Tibial artery (tissue), 4 donors: ENCODE measurements around the gene ZNRD2.
"Not testable (repeated sequence)": the region's sequence is repeated elsewhere in the genome, so short reads cannot be mapped to it uniquely, and the experiment has no call there.

Source experiments
- DNase-seq, 2 donors: peaks; one replicate each; pipeline ENCODE4 v3.0.0-alpha.2; 2019
- H3K27ac ChIP-seq, 2 donors: fragments of 200-600 bp; sonication (generic) in 1 of 2; 1 replicate in 1 of 2; 2 replicates in 1 of 2; pipeline ENCODE4 v1.5.1; 2018 to 2019; ENCODE audit warnings: mild to moderate bottlenecking in 1 of 2
- H3K27me3 ChIP-seq, 2 donors: fragments of 200-600 bp; sonication (generic) in 1 of 2; one replicate each; pipeline versions ENCODE4 v1.5.1 to v1.6.0; 2016 to 2019
- H3K36me3 ChIP-seq, 3 donors: fragments of 200-600 bp; sonication (generic) in 2 of 3; one replicate each; pipeline ENCODE4 v1.5.1; 2016 to 2019; ENCODE audit warnings: mild to moderate bottlenecking in 2 of 3
- H3K4me1 ChIP-seq, 4 donors: fragments of 200-600 bp; sonication (generic) in 2 of 4; 1 replicate in 3 of 4; 2 replicates in 1 of 4; pipeline ENCODE4 v1.5.1; 2016 to 2019
- H3K4me3 ChIP-seq, 2 donors: fragments of 200-600 bp; sonication (generic) in 1 of 2; 1 replicate in 1 of 2; 2 replicates in 1 of 2; pipeline ENCODE4 v1.5.1; 2018 to 2019; ENCODE audit warnings: mild to moderate bottlenecking in 2 of 2
- H3K9me3 ChIP-seq, 3 donors: fragments of 200-600 bp; sonication (generic) in 1 of 3; one replicate each; pipeline ENCODE4 v1.5.1; 2016 to 2019
- intact Hi-C: fragments of 100-400 bp; cut with DNase I; formaldehyde crosslinking; loops from one replicate; pipeline ENCODE4 v1.15.0; 2023; ENCODE audit warnings: low total_unique reads
- TF ChIP-seq, protein P1 (sequence below), 2 experiments: fragments of 200-600 bp in 1 of 2; fragments of 450-650 bp in 1 of 2; IDR thresholded peaks; one replicate each; pipeline ENCODE4 v1.5.1; 2017 to 2019; ENCODE audit warnings: antibody characterized with exemption in 2 of 2, mild to moderate bottlenecking in 1 of 2, moderate library complexity in 1 of 2

Gene ZNRD2

GRCh38 chr11:65562020-65562419 lies 8.3 kb upstream of the ZNRD2 start:
- no peaks in the 10 kb centered on the region for H3K27me3 ChIP-seq
- peaks cover 9 to 45% (median 36%) of the 10 kb centered on the region in 4 donors for H3K4me1 ChIP-seq
- no peaks in the 10 kb centered on the region for H3K36me3 ChIP-seq
- no peak overlapping the region for H3K4me3 ChIP-seq
- no peak for DNase-seq
- peak overlapping the region in 1 of 2 donors; percentile 96 for H3K27ac ChIP-seq
- intact Hi-C loops = no loop called here
- TF ChIP-seq, protein P1, sequence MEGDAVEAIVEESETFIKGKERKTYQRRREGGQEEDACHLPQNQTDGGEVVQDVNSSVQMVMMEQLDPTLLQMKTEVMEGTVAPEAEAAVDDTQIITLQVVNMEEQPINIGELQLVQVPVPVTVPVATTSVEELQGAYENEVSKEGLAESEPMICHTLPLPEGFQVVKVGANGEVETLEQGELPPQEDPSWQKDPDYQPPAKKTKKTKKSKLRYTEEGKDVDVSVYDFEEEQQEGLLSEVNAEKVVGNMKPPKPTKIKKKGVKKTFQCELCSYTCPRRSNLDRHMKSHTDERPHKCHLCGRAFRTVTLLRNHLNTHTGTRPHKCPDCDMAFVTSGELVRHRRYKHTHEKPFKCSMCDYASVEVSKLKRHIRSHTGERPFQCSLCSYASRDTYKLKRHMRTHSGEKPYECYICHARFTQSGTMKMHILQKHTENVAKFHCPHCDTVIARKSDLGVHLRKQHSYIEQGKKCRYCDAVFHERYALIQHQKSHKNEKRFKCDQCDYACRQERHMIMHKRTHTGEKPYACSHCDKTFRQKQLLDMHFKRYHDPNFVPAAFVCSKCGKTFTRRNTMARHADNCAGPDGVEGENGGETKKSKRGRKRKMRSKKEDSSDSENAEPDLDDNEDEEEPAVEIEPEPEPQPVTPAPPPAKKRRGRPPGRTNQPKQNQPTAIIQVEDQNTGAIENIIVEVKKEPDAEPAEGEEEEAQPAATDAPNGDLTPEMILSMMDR (IDR thresholded peaks at IDR 0.05) = no peak
- H3K9me3 ChIP-seq = no peaks in the 10 kb centered on the region

- H3K4me3 ChIP-seq = no peak overlapping the region
- TF ChIP-seq, protein P1 (IDR thresholded peaks at IDR 0.05) = no peak
- H3K27me3 ChIP-seq = no peaks in the 10 kb centered on the region
- peaks cover 9 to 46% (median 36%) of the 10 kb centered on the region in 4 donors for H3K4me1 ChIP-seq
- H3K9me3 ChIP-seq = no peaks in the 10 kb centered on the region
- intact Hi-C loops = no loop called here
- no peak for DNase-seq
- peaks cover 0 to 2% (median 0%) of the 10 kb centered on the region in 3 donors for H3K36me3 ChIP-seq
- H3K27ac ChIP-seq = peak overlapping the region in 1 of 2 donors; percentile 96
These were observed 7.5 kb upstream of the ZNRD2 start for GRCh38 chr11:65562788-65563187.

GRCh38 chr11:65563601-65564000 lies 6.7 kb upstream of the ZNRD2 start:
- Histone ChIP-seq H3K27ac (no peak overlapping the region), H3K4me1 (peaks cover 9 to 52% (median 42%) of the 10 kb centered on the region in 4 donors), H3K9me3 (no peaks in the 10 kb centered on the region), H3K36me3 (peaks cover 0 to 9% (median 0%) of the 10 kb centered on the region in 3 donors), H3K4me3 (no peak overlapping the region), H3K27me3 (no peaks in the 10 kb centered on the region)
- no peak for DNase-seq
- TF ChIP-seq, protein P1 (IDR thresholded peaks at IDR 0.05) = no peak
- intact Hi-C loops = no loop called here

- H3K27me3 ChIP-seq, H3K36me3 ChIP-seq, H3K4me3 ChIP-seq, intact Hi-C loops, H3K9me3 ChIP-seq, DNase-seq: not testable (repeated sequence)
- peaks cover 9 to 48% (median 35%) of the 10 kb centered on the region in 4 donors for H3K4me1 ChIP-seq
- peak overlapping the region; percentile 5 to 36 for H3K27ac ChIP-seq
These were observed 5.3 kb upstream of the ZNRD2 start for GRCh38 chr11:65564879-65565559.

GRCh38 chr11:65565624-65566453 lies 4.4 kb upstream of the ZNRD2 start:
- TF ChIP-seq, protein P1 (IDR thresholded peaks at IDR 0.05) = no peak
- Histone ChIP-seq H3K27me3 (no peaks in the 10 kb centered on the region), H3K4me3 (no peak overlapping the region), H3K27ac (peak overlapping the region; percentile 5 to 36), H3K4me1 (peaks cover 3 to 43% (median 29%) of the 10 kb centered on the region in 4 donors), H3K9me3 (no peaks in the 10 kb centered on the region), H3K36me3 (peaks cover 0 to 9% (median 0%) of the 10 kb centered on the region in 3 donors)
- intact Hi-C loops = no loop called here
- no peak for DNase-seq
